Glutamatergic neuron (in vitro differentiated cells): Measurements from ENCODE around the gene NELL2. TPM values are rescaled to one million over a fixed set of nuclear protein-coding genes. Genes with fewer than 3 reads are reported as not detected.
A peak's percentile ranks its signal among the peaks of the same experiment; 100 is the strongest.
"Not testable (repeated sequence)": the region's sequence is repeated elsewhere in the genome, so short reads cannot be mapped to it uniquely, and the experiment has no call there.

Experiments used
- DNase-seq: peaks from one replicate; pipeline ENCODE4 v3.0.0; 2022
- H3K27ac Mint-ChIP-seq: one replicate; pipeline ENCODE4 v1.8.0; 2020; ENCODE audit warnings: mild to moderate bottlenecking, mixed read lengths, inconsistent platforms; ENCODE audit not compliant: unreplicated experiment
- H3K27me3 Mint-ChIP-seq: one replicate; pipeline ENCODE4 v1.8.0; 2020; ENCODE audit warnings: mild to moderate bottlenecking, moderate library complexity, mixed read lengths, inconsistent platforms; ENCODE audit not compliant: unreplicated experiment
- H3K36me3 Mint-ChIP-seq: one replicate; pipeline ENCODE4 v1.8.0; 2020; ENCODE audit warnings: mild to moderate bottlenecking, mixed read lengths, inconsistent platforms; ENCODE audit not compliant: unreplicated experiment
- H3K4me1 Mint-ChIP-seq: one replicate; pipeline ENCODE4 v1.8.0; 2020; ENCODE audit warnings: mild to moderate bottlenecking, low read depth, mixed read lengths, inconsistent platforms; ENCODE audit not compliant: unreplicated experiment
- H3K4me3 Mint-ChIP-seq: one replicate; pipeline ENCODE4 v1.8.0; 2020; ENCODE audit warnings: mild to moderate bottlenecking, mixed read lengths, inconsistent platforms; ENCODE audit not compliant: unreplicated experiment
- H3K9me3 Mint-ChIP-seq: one replicate; pipeline ENCODE4 v1.8.0; 2020; ENCODE audit warnings: mild to moderate bottlenecking, moderate library complexity, mixed read lengths, inconsistent platforms; ENCODE audit not compliant: unreplicated experiment
- CTCF ChIP-seq: fragments of 200-600 bp; sonication (generic); IDR thresholded peaks from one replicate; pipeline ENCODE4 v1.5.0; 2021; ENCODE audit not compliant: partially characterized antibody, unreplicated experiment
- total RNA-seq: library from RNA; stranded (reverse); fragmentation: NEBNext Ultra II Directional; extraction: Animal tissue kit (Norgen Biotek cat#: 25700); gene quantifications from one replicate; pipeline ENCODE4 v1.2.1, GENCODE V29; 2021; ENCODE audit not compliant: unreplicated experiment

NELL2 gene
- total RNA-seq, 1 donor from 2014 or later: 140 TPM

GRCh38 chr12:44750468-44750867 lies 125.6 kb downstream of the NELL2 start:
- Mint-ChIP-seq H3K4me1 (peaks cover 13% of the 10 kb centered on the region), H3K4me3 (no peak overlapping the region), H3K36me3 (no peaks in the 10 kb centered on the region), H3K9me3 (peaks cover under 1% of the 10 kb centered on the region), H3K27me3 (no peaks in the 10 kb centered on the region), H3K27ac (no peak overlapping the region)
- no peak for TF ChIP-seq CTCF
- DNase-seq: no peak

- TF ChIP-seq CTCF: no peak
- no peak for DNase-seq
- Mint-ChIP-seq H3K4me3 (no peak overlapping the region), H3K36me3 (no peaks in the 10 kb centered on the region), H3K9me3 (peaks cover 2% of the 10 kb centered on the region), H3K4me1 (peaks cover 13% of the 10 kb centered on the region), H3K27ac (peak overlapping the region; percentile 49), H3K27me3 (no peaks in the 10 kb centered on the region)
These were observed 126.5 kb downstream of the NELL2 start for GRCh38 chr12:44749566-44749965.

GRCh38 chr12:44748950-44749468 lies 127.1 kb downstream of the NELL2 start:
- Mint-ChIP-seq H3K27ac (no peak overlapping the region), H3K9me3 (peaks cover 3% of the 10 kb centered on the region), H3K36me3 (no peaks in the 10 kb centered on the region), H3K4me3 (no peak overlapping the region), H3K27me3 (no peaks in the 10 kb centered on the region), H3K4me1 (peaks cover 13% of the 10 kb centered on the region)
- TF ChIP-seq CTCF: no peak
- DNase-seq: no peak

GRCh38 chr12:44741292-44741980 lies 134.7 kb downstream of the NELL2 start:
- H3K27ac Mint-ChIP-seq, DNase-seq, H3K4me1 Mint-ChIP-seq, H3K4me3 Mint-ChIP-seq, H3K27me3 Mint-ChIP-seq: not testable (repeated sequence)
- Mint-ChIP-seq H3K9me3 (peaks cover 14% of the 10 kb centered on the region), H3K36me3 (peaks cover 14% of the 10 kb centered on the region)

GRCh38 chr12:44738051-44738450 lies 138.1 kb downstream of the NELL2 start:
- H3K27ac Mint-ChIP-seq: no peak overlapping the region
- H3K4me3 Mint-ChIP-seq: no peak overlapping the region
- H3K36me3 Mint-ChIP-seq: peaks cover 19% of the 10 kb centered on the region
- no peaks in the 10 kb centered on the region for H3K4me1 Mint-ChIP-seq
- no peak for DNase-seq
- H3K27me3 Mint-ChIP-seq: no peaks in the 10 kb centered on the region
- H3K9me3 Mint-ChIP-seq: peaks cover 5% of the 10 kb centered on the region
- TF ChIP-seq CTCF: no peak
